ENCODE results near the gene CWC27.

DNA sequence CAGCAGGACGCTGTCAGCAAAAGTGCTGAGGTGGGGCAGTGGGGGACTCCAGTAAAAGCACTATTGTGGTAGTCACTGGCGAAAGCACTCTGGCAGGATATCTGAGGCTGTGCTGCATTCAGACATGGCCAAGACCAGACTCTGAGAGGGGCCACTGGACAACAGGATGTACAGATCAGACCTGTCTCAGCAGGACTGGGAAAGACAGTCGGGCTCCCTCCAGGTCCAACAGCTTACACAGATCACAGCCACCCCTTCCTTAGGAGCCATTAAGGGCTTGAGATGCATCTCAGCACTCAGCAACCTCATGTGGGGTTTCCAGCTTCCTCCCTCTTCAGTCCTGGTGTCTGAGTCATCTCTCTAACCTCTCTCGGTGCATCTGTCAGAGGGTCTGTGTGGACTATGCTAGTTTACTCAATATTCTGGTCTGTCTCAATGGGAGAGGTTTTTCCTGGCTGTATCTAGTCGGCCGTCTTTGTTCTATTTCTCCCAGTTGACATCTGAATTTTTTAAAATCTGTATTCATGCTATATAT, 154.5 kb downstream of the CWC27 start:
- TF ChIP-seq, protein P1, sequence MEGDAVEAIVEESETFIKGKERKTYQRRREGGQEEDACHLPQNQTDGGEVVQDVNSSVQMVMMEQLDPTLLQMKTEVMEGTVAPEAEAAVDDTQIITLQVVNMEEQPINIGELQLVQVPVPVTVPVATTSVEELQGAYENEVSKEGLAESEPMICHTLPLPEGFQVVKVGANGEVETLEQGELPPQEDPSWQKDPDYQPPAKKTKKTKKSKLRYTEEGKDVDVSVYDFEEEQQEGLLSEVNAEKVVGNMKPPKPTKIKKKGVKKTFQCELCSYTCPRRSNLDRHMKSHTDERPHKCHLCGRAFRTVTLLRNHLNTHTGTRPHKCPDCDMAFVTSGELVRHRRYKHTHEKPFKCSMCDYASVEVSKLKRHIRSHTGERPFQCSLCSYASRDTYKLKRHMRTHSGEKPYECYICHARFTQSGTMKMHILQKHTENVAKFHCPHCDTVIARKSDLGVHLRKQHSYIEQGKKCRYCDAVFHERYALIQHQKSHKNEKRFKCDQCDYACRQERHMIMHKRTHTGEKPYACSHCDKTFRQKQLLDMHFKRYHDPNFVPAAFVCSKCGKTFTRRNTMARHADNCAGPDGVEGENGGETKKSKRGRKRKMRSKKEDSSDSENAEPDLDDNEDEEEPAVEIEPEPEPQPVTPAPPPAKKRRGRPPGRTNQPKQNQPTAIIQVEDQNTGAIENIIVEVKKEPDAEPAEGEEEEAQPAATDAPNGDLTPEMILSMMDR (IDR thresholded peaks at IDR 0.05), result no peak
- no peak for TF ChIP-seq NPAS2 (CRISPR knock-in tag; IDR thresholded peaks at IDR 0.05; ENCODE audit: borderline replicate concordance)
- no peak for TF ChIP-seq CHD2 (IDR thresholded peaks at IDR 0.05; ENCODE audit: low read length, partially characterized antibody)
- no peak for TF ChIP-seq USF2 (IDR thresholded peaks at IDR 0.05)
- TF ChIP-seq SMC3 (IDR thresholded peaks at IDR 0.05), result no peak
- TF ChIP-seq POLR2A (IDR thresholded peaks at IDR 0.05; ENCODE audit: low read length), result no peak
- TF ChIP-seq ESRRA (IDR thresholded peaks at IDR 0.05; ENCODE audit: borderline replicate concordance, low read length), result no peak
- TF ChIP-seq, protein P2, sequence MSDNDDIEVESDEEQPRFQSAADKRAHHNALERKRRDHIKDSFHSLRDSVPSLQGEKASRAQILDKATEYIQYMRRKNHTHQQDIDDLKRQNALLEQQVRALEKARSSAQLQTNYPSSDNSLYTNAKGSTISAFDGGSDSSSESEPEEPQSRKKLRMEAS (IDR thresholded peaks at IDR 0.05), result no peak
- TF ChIP-seq, protein P3, sequence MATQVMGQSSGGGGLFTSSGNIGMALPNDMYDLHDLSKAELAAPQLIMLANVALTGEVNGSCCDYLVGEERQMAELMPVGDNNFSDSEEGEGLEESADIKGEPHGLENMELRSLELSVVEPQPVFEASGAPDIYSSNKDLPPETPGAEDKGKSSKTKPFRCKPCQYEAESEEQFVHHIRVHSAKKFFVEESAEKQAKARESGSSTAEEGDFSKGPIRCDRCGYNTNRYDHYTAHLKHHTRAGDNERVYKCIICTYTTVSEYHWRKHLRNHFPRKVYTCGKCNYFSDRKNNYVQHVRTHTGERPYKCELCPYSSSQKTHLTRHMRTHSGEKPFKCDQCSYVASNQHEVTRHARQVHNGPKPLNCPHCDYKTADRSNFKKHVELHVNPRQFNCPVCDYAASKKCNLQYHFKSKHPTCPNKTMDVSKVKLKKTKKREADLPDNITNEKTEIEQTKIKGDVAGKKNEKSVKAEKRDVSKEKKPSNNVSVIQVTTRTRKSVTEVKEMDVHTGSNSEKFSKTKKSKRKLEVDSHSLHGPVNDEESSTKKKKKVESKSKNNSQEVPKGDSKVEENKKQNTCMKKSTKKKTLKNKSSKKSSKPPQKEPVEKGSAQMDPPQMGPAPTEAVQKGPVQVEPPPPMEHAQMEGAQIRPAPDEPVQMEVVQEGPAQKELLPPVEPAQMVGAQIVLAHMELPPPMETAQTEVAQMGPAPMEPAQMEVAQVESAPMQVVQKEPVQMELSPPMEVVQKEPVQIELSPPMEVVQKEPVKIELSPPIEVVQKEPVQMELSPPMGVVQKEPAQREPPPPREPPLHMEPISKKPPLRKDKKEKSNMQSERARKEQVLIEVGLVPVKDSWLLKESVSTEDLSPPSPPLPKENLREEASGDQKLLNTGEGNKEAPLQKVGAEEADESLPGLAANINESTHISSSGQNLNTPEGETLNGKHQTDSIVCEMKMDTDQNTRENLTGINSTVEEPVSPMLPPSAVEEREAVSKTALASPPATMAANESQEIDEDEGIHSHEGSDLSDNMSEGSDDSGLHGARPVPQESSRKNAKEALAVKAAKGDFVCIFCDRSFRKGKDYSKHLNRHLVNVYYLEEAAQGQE (IDR thresholded peaks at IDR 0.05), result no peak
